GM18499 (cell line): ENCODE results near the gene TNFRSF21.
A peak's percentile ranks its signal among the peaks of the same experiment; 100 is the strongest.
"Not testable (repeated sequence)": the region's sequence is repeated elsewhere in the genome, so short reads cannot be mapped to it uniquely, and the experiment has no call there.

Source experiments
- ATAC-seq: cut with Tn5 transposase; IDR thresholded peaks from one replicate; pipeline ENCODE4 v1.9.1; 2021; ENCODE audit warnings: moderate number of reproducible peaks; ENCODE audit not compliant: insufficient read depth, unreplicated experiment

The TNFRSF21 gene

DNA sequence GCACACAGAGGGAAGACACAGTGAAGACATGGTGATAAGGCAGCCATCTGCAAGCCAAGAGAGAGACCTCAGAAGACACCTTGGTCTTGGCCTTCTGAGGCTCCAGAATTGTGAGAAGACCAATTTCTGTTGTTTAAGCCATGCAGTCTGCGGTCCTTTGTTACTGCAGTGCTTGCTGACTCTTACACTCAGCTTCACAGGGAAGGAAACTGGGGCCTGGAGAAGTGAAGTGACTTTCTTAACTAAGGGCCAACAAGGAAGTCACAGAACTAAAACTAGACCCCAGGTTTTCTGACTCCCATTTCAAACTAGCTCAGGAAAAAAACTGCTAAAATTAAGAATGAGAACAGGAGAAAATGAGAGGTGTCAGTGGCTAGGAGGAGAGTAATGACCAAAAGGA lies 74.3 kb downstream of the TNFRSF21 start:
- ATAC-seq: no peak

DNA sequence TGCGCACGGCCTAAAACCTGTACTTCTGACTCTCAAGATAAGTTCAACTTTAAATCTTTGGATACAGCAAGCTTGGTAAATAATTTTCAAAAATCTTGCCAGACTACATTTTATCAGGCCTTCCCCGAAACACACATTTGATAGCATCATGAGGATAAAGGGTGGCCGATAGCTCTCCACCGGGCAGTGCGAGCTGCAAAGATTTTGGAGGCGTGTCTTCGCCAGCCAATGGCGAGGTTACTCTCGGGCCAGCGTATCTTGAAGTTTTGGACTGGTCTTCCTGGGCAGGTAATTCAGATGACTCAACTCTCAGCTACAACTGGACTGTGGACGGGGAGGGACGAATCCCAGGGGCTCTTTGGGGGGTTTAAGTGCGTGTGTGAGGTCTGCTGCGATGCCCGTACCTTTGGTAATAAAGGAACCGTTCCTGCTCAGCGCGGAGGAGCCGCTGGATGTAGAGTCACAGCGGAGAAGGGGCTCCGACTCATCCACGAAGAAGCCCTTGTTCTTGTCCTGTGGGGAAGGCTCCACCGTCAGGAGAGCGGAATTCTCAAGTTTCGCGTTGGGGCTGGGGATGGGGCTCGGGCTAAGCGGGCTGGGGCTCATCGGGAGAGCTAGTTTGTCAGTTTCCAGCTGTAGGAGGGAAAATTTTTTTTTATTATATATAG lies 75.3 kb downstream of the TNFRSF21 start:
- no peak for ATAC-seq

- no peak for ATAC-seq
These were observed 78.6 kb downstream of the TNFRSF21 start for GRCh38 chr6:47231151-47231550.

- no peak for ATAC-seq
These were observed 79.1 kb downstream of the TNFRSF21 start for GRCh38 chr6:47230579-47230978.

- no peak for ATAC-seq
These were observed 80.5 kb downstream of the TNFRSF21 start for GRCh38 chr6:47229255-47229654.

DNA sequence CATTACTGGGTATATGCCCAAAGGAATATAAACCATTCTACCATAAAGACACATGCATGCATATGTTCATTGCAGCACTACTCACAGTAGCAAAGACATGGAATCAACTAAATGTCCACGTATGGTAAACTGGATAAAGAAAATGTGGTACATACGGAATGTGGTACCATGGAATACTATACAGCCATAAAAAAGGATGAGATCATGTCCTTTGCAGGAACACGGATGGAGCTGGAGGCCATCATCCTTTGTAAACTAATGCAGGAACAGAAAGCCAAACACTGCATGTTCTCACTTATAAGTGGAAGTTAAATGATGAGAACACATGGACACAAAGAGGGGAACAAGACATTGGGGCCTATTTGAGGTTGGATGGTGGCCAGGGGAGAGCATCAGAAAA lies 81.6 kb downstream of the TNFRSF21 start:
- not testable (repeated sequence) for ATAC-seq

- not testable (repeated sequence) for ATAC-seq
These were observed 86.5 kb downstream of the TNFRSF21 start for GRCh38 chr6:47223251-47223650.

DNA sequence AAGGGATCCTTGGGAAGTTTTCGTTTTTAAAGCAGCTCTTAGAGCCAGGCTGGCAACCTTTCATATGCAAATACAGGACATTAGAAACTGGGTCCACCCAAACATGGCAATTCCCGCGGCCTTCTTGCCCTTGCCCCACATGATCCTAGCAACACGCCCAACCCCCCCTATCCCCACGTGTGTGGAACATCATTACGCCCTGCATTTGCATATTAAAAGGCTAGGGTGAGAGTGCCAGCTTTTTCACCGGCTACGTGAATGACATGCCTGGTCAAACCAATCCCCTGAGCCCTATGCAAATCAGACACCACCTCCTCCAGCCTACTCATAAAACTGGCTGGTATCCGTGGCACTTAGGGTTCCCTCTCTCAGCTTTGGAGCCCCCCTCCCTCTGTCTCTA lies 88.1 kb downstream of the TNFRSF21 start:
- ATAC-seq: no peak

GRCh38 chr6:47209632-47210031 lies 100.1 kb downstream of the TNFRSF21 start:
- ATAC-seq: no peak

DNA sequence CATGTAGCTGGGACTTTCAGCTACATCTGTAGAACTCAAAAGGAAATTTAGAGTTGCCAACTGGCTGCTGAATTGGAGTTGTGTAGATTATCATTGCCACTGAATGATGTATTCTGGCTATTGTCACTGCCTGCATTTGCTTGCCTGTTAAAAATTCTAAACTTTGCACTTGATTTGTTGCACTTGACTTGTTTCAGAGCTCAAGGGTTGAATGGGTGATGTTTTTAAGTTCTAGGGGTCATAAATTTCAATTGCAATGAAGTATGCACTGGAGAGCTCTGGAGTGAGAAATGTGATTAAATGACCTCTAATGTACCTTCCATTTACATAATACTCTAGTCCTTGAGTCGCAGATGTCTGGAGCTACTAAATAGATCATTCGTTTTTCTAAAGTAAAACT lies 102.4 kb downstream of the TNFRSF21 start:
- ATAC-seq: no peak

DNA sequence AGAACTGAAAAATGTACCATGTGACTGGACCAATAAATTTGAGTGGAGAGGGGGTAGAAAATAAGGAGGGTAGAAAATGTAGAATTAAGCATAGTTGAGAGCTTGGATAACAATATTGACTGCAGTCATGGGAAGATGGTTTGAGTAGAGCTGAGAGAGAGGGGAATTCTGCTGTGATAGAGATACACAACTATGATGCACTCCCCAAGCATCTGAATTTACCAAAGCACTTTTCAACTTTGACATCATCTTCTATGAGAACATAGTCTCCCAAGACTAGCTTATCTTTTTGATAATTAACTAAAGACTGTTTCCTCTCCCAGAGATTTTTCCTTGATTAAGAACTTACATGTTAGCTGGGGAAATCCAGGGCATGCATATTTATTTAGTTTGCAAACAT lies 103.1 kb downstream of the TNFRSF21 start:
- no peak for ATAC-seq

DNA sequence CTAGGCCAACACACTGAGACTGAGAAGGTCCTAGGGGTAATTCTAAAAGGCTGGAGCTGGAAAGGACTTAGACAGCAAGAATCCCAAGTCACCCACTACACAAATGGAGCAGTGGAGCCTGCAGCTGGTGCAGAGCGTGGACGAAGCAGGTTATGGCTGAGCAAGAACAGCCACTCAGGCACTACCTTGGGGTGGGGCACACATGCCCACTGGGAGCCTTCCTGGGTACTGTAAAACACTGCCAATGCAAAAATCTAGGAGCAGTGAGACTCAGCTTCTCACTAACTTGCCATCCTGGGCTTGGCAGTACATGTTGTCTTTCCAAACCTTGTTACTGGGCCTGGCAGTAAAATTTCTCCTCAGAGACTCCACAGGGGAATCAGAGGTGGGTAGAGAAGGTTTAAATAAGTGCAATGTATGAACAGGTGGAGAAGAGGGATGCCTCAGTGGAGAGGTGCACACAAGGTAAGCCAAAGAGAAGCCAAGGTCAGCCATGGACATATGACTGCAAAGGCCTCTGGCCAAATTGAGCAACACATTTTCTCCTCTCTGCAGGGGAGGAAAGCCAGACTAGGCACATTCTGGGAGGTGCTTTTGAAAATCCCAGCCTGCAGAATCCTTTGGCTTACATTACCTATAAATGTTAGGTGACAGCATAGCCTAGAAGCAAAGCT lies 105.6 kb downstream of the TNFRSF21 start:
- no peak for ATAC-seq

GRCh38 chr6:47203266-47203937 lies 106.3 kb downstream of the TNFRSF21 start:
- ATAC-seq: peak; percentile 87

- ATAC-seq: no peak
These were observed 107.0 kb downstream of the TNFRSF21 start for GRCh38 chr6:47202644-47203205.

DNA sequence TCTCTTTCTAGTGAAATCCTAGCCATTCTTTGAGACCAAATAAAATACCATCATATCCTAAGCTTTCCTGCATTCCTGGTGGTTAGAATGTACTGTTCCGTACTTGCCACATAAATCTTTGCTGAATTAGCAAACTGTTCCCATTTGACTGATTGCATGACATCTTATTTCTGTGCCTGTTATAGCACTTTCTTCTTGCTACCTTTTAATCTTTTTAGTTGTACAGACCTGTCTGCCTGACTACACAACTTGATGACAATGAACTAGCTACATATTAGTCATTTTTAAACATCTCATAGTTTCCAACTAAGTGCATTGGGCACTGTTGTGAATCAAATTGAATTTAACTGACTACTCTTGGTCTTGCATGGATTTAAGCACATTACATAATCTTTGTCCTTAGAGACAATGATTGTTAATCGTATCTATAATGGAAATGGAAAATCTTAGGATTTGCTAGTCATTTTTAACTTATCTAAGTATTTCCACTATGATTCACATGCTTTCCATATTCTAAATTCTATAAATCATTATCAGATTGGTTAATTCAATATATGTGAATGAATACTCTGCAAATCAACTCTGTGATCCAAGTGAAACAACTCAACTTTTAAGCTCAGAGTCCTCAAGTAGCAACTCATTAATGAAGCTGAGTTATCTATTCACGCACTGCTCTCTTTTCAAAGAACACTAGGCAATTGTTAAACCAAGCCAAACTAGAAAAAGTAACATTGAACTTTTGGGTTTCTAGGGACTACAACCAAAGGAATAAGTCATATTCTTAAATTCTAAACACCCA lies 109.0 kb downstream of the TNFRSF21 start:
- no peak for ATAC-seq

DNA sequence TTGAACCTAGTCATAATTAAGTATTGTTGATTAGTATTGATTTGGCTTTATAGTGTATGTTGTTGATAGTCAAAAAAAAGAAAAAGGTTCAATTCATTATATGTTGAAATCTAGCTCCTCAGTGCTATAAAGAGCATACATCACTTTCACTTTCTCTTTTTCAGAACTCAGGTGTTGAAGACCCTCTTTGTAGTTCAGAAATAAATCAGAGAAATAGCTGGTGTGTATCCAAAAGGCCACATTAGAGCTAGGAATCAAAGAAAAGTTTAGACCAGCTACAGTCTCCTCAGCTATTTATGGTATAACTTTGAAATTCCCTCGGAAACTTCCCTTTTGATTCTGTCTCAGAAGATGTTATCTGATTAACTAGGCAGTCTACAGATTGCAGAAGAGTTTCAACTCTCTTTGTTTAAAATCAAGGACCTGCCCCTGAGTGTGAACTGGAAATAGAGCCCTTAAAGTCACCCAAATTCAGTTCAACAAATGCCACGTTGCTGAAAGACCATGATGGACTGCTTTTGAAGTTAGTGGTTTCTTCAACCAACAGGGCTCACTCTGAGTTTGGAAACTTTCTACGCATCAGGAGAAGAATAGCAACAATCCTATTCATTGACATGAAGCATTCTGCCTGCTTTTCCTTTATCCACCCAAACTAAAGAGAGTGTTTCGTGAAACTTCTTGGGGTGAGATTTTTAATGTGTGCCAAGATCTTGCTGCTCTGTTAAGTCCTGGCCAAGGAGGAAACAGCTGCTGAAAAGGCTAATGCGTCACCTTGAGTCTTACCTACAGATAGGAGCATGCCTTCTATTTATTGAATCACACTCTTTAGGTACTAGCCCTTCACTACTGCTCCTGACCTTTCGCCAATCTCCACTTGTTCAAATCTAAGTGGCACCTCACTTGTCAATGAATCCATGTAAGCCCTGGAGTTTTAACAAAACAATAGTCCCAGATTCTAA lies 111.7 kb downstream of the TNFRSF21 start:
- no peak for ATAC-seq

- no peak for ATAC-seq
These were observed 113.6 kb downstream of the TNFRSF21 start for GRCh38 chr6:47196113-47196512.

DNA sequence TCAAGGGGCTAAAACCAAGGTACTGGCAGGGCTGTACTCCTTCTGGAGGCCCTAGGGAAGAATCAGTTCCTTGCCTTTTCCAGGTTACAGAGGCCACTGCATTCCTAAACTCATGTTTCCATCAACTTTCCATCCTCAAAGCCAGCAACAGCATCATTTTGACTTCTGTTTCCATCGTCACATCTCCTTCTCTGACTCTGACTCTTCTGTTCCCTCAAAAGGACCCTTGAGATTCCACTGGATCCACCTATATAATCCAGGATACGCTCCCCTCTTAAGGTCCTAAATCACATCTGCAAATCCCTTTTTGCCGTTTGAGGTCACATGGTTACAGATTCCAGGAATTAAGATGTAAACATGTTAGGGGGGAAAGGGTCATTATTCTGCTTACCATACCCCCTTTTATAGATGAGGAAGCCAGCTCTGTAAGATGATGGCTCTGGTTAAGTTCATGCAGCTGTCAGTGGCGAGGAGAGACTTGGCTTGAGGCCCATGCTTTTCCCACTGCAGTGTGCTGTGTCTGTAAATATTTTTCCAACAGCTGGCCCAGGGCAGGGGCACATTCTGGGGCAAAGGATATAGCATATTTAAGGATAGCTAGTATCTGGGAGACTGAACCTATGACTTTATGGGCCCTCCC lies 114.6 kb downstream of the TNFRSF21 start:
- ATAC-seq: no peak

- ATAC-seq: no peak
These were observed 121.1 kb downstream of the TNFRSF21 start for GRCh38 chr6:47188588-47189021.
